GM18526 (cell line): ENCODE results near the gene EPN2.

ENCODE experiments used
- POLR2A ChIP-seq: IDR thresholded peaks from 3 replicates; pipeline ENCODE4 v1.6.1; 2011; ENCODE audit not compliant: insufficient read length; ENCODE audit errors: extremely low read depth

Gene EPN2

DNA sequence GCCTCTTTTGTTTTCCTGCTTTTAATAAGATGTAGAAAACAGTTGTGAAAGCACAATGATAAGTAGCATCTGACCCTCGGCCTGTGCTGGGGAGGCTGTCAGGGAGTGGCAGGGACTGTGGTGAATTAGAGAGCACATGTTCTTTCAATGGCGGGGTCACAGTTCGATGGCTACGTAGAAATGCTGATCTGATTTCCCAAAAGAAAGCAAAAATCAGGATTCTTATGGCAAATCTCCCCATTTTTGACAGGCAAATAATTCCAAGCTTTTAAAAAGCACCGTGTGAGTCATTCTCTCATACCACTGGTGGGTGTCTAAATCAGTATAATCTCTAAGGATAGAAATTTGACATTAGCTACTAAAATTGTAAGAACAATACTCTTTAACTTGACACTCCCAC is 137.0 kb downstream of the EPN2 start:
- no peak for TF ChIP-seq POLR2A

GRCh38 chr17:19375732-19376131 is 138.6 kb downstream of the EPN2 start:
- TF ChIP-seq POLR2A, result no peak

DNA sequence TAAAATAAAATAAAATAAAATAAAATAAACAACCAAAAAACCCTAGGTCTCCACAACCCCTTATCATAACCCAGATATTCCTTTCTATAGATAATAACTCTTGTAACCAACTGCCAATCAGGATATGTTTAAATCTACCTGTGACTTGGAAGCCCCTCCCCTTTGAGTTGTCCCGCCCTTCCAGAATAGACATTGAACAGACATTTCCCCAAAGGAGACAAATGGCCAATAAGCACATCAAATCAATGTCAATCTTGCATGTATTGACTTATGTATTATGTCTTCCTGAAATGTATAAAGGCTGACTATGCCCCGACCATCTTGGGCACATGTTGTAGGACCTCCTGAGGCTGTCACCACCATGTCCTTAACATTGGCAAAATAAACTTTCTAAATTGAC is 139.6 kb downstream of the EPN2 start:
- TF ChIP-seq POLR2A, result no peak

GRCh38 chr17:19377602-19378415 is 140.6 kb downstream of the EPN2 start:
- TF ChIP-seq POLR2A, result peak; percentile 68

GRCh38 chr17:19378416-19379360 is 141.5 kb downstream of the EPN2 start, which contains the start of gene MAPK7:
Gene MAPK7 (plus strand): TSS chr17:19378498. CDS start chr17:19378901, 403 bp downstream.
- no peak for TF ChIP-seq POLR2A

- no peak for TF ChIP-seq POLR2A
Observed at GRCh38 chr17:19379361-19380065, 142.3 kb downstream of the EPN2 start.

DNA sequence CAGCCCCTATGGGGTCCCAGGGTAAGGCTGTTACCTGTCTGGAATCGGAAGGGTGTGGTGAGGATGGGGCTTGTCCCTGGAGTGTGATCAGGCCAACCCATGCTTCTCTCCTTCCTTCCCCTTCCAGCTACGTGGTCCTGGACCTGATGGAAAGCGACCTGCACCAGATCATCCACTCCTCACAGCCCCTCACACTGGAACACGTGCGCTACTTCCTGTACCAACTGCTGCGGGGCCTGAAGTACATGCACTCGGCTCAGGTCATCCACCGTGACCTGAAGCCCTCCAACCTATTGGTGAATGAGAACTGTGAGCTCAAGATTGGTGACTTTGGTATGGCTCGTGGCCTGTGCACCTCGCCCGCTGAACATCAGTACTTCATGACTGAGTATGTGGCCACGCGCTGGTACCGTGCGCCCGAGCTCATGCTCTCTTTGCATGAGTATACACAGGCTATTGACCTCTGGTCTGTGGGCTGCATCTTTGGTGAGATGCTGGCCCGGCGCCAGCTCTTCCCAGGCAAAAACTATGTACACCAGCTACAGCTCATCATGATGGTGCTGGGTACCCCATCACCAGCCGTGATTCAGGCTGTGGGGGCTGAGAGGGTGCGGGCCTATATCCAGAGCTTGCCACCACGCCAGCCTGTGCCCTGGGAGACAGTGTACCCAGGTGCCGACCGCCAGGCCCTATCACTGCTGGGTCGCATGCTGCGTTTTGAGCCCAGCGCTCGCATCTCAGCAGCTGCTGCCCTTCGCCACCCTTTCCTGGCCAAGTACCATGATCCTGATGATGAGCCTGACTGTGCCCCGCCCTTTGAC is 143.5 kb downstream of the EPN2 start:
- no peak for TF ChIP-seq POLR2A

- TF ChIP-seq POLR2A, result no peak
Observed at GRCh38 chr17:19381361-19381740, 144.2 kb downstream of the EPN2 start.

DNA sequence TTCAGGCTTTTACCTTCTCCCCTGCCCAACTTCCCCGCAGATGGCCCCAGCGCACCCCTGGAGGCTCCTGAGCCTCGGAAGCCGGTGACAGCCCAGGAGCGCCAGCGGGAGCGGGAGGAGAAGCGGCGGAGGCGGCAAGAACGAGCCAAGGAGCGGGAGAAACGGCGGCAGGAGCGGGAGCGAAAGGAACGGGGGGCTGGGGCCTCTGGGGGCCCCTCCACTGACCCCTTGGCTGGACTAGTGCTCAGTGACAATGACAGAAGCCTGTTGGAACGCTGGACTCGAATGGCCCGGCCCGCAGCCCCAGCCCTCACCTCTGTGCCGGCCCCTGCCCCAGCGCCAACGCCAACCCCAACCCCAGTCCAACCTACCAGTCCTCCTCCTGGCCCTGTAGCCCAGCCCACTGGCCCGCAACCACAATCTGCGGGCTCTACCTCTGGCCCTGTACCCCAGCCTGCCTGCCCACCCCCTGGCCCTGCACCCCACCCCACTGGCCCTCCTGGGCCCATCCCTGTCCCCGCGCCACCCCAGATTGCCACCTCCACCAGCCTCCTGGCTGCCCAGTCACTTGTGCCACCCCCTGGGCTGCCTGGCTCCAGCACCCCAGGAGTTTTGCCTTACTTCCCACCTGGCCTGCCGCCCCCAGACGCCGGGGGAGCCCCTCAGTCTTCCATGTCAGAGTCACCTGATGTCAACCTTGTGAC is 144.7 kb downstream of the EPN2 start:
- TF ChIP-seq POLR2A, result no peak

DNA sequence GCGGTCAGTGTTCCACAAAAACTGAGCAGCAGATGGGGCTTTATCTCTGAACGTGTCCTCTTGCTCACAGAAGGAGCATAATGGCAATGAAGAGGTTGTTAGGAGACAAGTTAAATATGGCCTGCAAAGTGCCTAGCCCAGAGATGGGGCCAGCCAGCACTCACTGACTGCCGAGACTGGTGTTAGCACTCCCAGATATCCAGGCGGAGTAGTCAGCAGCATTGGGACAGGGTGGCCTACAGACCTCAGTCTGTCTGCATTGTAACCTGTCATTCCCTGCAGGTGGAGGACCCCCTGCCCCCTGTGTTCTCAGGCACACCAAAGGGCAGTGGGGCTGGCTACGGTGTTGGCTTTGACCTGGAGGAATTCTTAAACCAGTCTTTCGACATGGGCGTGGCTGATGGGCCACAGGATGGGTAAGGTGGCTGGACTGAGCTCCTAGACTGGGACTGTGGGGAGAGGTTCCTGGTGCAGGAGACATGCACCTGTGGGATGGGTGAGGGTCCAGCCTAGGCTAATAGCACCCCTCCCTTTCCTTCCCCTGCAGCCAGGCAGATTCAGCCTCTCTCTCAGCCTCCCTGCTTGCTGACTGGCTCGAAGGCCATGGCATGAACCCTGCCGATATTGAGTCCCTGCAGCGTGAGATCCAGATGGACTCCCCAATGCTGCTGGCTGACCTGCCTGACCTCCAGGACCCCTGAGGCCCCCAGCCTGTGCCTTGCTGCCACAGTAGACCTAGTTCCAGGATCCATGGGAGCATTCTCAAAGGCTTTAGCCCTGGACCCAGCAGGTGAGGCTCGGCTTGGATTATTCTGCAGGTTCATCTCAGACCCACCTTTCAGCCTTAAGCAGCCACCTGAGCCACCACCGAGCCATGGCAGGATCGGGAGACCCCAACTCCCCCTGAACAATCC is 145.6 kb downstream of the EPN2 start:
- no peak for TF ChIP-seq POLR2A

- no peak for TF ChIP-seq POLR2A
Observed at GRCh38 chr17:19383681-19384470, 146.7 kb downstream of the EPN2 start.

DNA sequence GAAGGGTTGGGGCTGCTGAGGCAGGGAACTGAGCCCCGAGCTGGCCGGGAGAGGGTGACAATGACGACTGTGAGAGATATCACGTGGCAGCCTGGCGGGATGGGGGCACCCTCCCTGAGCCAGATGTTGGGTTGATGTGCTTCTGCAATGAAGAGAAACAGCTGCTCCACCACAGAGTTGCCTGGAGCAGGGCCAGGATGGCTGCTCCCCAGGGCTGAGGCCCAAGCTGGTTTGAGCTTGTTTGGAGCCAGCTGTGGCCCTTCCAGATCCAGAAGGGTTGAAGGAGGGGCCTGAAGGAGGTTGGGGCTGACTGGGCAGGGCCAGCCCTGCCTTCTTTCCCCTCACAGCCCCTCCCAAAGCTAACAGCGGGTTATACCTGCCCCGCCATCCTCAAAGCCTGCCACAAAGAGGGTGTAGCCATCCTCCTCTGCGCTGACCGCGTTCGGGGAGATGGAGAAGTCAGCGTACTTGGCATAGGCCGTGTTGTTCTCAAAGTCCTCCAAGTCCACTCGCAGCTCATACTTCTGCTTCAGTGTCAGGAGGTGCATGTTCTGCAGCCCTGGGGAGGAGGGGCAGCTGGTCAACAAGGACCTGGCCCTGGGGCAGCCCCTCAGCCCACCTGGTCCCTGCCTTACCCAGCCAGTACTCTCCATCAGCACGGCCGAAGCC is 147.7 kb downstream of the EPN2 start:
- TF ChIP-seq POLR2A, result no peak
